Neural crest cell (in vitro differentiated cells): ENCODE results near the gene TMED1. TPM values are rescaled to one million over a fixed set of nuclear protein-coding genes. Genes with fewer than 3 reads are reported as not detected.
A peak's percentile ranks its signal among the peaks of the same experiment; 100 is the strongest.

Experiments
- DNase-seq: peaks from one replicate; pipeline ENCODE4 v3.0.0; 2021; ENCODE audit warnings: low read depth, mixed read lengths, low spot score
- H3K27ac Mint-ChIP-seq: one replicate; pipeline ENCODE4 v1.8.0; 2021; ENCODE audit warnings: mild to moderate bottlenecking, mixed read lengths; ENCODE audit not compliant: unreplicated experiment
- H3K27me3 Mint-ChIP-seq: 2 replicates; pipeline ENCODE4 v1.8.0; 2021; ENCODE audit warnings: low read depth, mild to moderate bottlenecking, mixed read lengths
- H3K36me3 Mint-ChIP-seq: 2 replicates; pipeline ENCODE4 v1.8.0; 2021; ENCODE audit warnings: low read depth, mild to moderate bottlenecking, mixed read lengths
- H3K4me1 Mint-ChIP-seq: 2 replicates; pipeline ENCODE4 v1.8.0; 2021; ENCODE audit warnings: mixed read lengths
- H3K4me3 Mint-ChIP-seq: one replicate; pipeline ENCODE4 v1.8.0; 2021; ENCODE audit warnings: mild to moderate bottlenecking, mixed read lengths
- H3K9me3 Mint-ChIP-seq: 2 replicates; pipeline ENCODE4 v1.8.0; 2021; ENCODE audit warnings: mixed read lengths
- CTCF ChIP-seq: fragments of 200-600 bp; sonication (generic); conservative IDR thresholded peaks from 2 replicates; pipeline ENCODE4 v1.5.0; 2021; ENCODE audit warnings: antibody characterized with exemption, mild to moderate bottlenecking
- total RNA-seq: library from RNA; stranded (reverse); gene quantifications from 2 replicates; pipeline ENCODE4 v1.2.1, GENCODE V29; 2021

Gene TMED1
- total RNA-seq, 1 donor from 2014 or later: 30.9 TPM

GRCh38 chr19:10819124-10820060 lies 16.6 kb downstream of the TMED1 start:
- no peaks in the 10 kb centered on the region for H3K9me3 Mint-ChIP-seq
- no peaks in the 10 kb centered on the region for H3K27me3 Mint-ChIP-seq
- H3K4me3 Mint-ChIP-seq: no peak overlapping the region
- peaks cover 15% of the 10 kb centered on the region for H3K36me3 Mint-ChIP-seq
- no peaks in the 10 kb centered on the region for H3K4me1 Mint-ChIP-seq
- no peak for TF ChIP-seq CTCF
- no peak for DNase-seq
- peak overlapping the region; percentile 89 for H3K27ac Mint-ChIP-seq

- DNase-seq: no peak
- Mint-ChIP-seq H3K27ac (no peak overlapping the region), H3K36me3 (peaks cover 11% of the 10 kb centered on the region), H3K27me3 (no peaks in the 10 kb centered on the region), H3K4me3 (no peak overlapping the region), H3K4me1 (no peaks in the 10 kb centered on the region), H3K9me3 (no peaks in the 10 kb centered on the region)
- TF ChIP-seq CTCF: no peak
These were observed 17.5 kb downstream of the TMED1 start for GRCh38 chr19:10818301-10819123.

DNA sequence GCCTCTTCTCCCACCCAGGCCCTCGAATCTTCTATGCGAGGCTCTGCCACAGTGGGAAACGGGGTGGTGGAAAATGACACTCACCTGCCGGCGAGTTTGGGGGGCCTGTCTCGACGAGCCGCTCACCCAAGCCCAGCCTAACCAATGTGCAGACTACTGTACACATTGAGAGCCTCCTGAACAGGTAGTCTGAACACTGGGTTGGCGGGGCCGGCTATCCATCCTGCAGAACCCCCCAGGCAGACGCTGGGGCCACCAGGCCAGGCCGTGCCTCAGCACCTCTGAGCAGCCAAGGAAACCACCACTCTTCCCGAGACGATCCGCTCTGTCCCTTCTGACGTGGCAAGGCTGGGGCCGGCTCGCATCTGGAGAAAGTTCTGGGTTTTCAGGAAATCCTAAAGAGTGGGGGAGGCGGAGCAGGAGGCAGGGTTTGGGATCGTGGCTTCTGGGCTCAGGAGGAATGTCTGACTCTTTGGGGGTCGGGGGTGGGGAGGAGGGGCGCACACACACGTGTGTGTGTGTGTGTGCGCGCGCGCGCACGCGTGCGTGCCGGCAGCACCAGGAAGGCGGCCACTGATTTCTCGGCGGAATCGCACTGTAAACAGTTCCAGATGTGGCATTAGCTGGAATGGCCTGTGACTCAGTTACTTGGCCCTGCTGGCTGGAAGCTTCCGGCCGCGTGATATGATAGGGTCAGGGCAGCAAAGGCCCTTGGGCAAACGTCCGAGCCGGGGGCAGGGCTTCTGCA lies 18.5 kb downstream of the TMED1 start:
- peak overlapping the region; percentile 47 for H3K4me3 Mint-ChIP-seq
- peaks cover 14% of the 10 kb centered on the region for H3K36me3 Mint-ChIP-seq
- no peaks in the 10 kb centered on the region for H3K9me3 Mint-ChIP-seq
- H3K27ac Mint-ChIP-seq: peak overlapping the region; percentile 84
- no peaks in the 10 kb centered on the region for H3K4me1 Mint-ChIP-seq
- DNase-seq: no peak
- no peak for TF ChIP-seq CTCF
- no peaks in the 10 kb centered on the region for H3K27me3 Mint-ChIP-seq

DNA sequence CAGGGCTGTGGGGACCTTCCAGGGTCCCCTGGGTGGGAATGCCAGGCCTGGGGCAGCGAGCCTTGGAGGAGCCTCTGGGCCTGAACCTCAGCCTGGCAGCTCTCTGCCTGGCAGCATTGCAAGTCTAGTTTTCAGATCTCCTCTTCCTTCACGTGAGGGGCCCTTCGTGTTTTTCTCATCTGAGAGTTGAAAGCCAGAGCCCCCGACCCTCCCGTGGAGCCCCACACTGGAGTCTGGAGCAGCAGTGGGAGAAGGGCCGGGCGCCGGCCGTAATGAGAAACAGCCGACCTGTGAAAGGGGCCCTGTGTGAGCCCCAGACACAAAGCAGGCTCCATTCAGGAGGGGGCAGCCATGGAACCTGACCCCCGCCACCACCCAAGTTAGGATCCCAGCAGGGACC lies 19.3 kb downstream of the TMED1 start:
- no peak for TF ChIP-seq CTCF
- Mint-ChIP-seq H3K36me3 (peaks cover 14% of the 10 kb centered on the region), H3K4me3 (no peak overlapping the region), H3K27ac (peak overlapping the region; percentile 83), H3K9me3 (no peaks in the 10 kb centered on the region), H3K4me1 (no peaks in the 10 kb centered on the region), H3K27me3 (no peaks in the 10 kb centered on the region)
- DNase-seq: no peak

DNA sequence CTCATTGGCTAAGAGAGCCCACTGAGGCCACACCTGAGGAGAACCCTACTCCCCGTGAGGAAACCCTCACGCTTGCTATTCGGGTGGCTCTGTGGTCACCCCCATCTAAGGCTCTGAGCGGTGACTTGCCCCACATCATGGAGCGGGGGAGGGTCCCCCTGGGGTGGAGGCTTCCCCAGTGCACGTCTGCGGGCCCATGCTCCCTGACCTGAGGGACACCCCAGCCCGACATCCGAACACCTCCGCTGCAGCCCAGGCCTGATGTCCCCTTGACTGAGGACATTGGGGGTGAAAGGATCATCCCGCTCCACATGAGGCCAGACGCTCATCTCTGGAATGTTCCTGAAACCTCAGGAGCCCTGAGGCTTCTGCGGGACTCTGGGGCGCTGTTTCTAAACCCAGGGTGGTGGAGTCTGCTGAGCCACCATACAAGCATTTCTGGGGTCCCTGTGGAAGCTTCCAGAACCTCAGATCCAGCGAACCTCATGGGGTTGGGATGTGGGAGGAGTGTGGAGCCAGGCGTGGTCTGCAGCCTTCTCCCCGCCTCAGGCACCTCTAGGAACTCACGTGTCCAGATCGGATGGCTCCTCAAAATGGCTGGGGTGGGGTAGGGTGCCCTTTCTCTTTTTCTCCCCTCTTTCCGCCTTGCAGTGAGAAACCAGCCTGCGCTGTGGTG lies 19.9 kb downstream of the TMED1 start:
- no peaks in the 10 kb centered on the region for H3K4me1 Mint-ChIP-seq
- peak overlapping the region; percentile 83 for H3K27ac Mint-ChIP-seq
- no peaks in the 10 kb centered on the region for H3K27me3 Mint-ChIP-seq
- no peak for DNase-seq
- H3K9me3 Mint-ChIP-seq: no peaks in the 10 kb centered on the region
- no peak for TF ChIP-seq CTCF
- H3K4me3 Mint-ChIP-seq: peak overlapping the region; percentile 12
- peaks cover 13% of the 10 kb centered on the region for H3K36me3 Mint-ChIP-seq
